OCI-LY1 (cell line): ENCODE results near the gene FN1.

ENCODE experiments used
- CTCF ChIP-seq: fragments of 200-600 bp; sonication (generic), shearing (Covaris generic); IDR thresholded peaks from 2 replicates; pipeline ENCODE4 v1.5.1; 2017; ENCODE audit warnings: mild to moderate bottlenecking, antibody characterized with exemption, low read length, moderate library complexity, mixed read lengths
- EZH2 ChIP-seq: fragments of 200-600 bp; sonication (generic), shearing (Covaris generic); IDR thresholded peaks from 2 replicates; pipeline ENCODE4 v1.8.0; 2017; ENCODE audit warnings: borderline replicate concordance, mixed run types, mild to moderate bottlenecking, antibody characterized with exemption, low read length, moderate library complexity, mixed read lengths

GRCh38 chr2:215436705-215437565 lies 1.1 kb upstream of the FN1 start:
- no peak for TF ChIP-seq CTCF
- TF ChIP-seq EZH2 = no peak
